Spleen (tissue), 11 donors: ENCODE results near the gene C19orf25. TPM values are rescaled to one million over a fixed set of nuclear protein-coding genes. Genes with fewer than 3 reads are reported as not detected.
A peak's percentile ranks its signal among the peaks of the same experiment; 100 is the strongest.

Experiments used
- DNase-seq: peaks from one replicate; pipeline ENCODE4 v3.0.0-alpha.2; 2020
- H3K27ac ChIP-seq, 8 donors: fragments of 200-600 bp; sonication (generic) in 7 of 8; 1 replicate in 4 of 8; 2 replicates in 4 of 8; pipeline versions ENCODE4 v1.5.0 to v1.8.0; 2016 to 2021; ENCODE audit warnings: inconsistent platforms in 4 of 8, mild to moderate bottlenecking in 4 of 8, moderate library complexity in 1 of 8
- H3K27me3 ChIP-seq, 7 donors: fragments of 200-600 bp; sonication (generic) in 6 of 7; replicated peaks in 1 of 7; 1 replicate in 4 of 7; 2 replicates in 3 of 7; pipeline versions ENCODE4 v1.5.0 to v1.8.0; 2016 to 2021; ENCODE audit warnings: inconsistent platforms in 3 of 7, mild to moderate bottlenecking in 1 of 7
- H3K36me3 ChIP-seq, 6 donors: fragments of 200-600 bp; sonication (generic) in 5 of 6; 1 replicate in 4 of 6; 2 replicates in 2 of 6; pipeline versions ENCODE4 v1.5.0 to v1.8.0; 2016 to 2021; ENCODE audit warnings: inconsistent platforms in 2 of 6
- H3K4me1 ChIP-seq, 6 donors: fragments of 200-600 bp; sonication (generic) in 5 of 6; 1 replicate in 3 of 6; 2 replicates in 3 of 6; pipeline versions ENCODE4 v1.5.0 to v1.8.0; 2016 to 2021; ENCODE audit warnings: inconsistent platforms in 3 of 6
- H3K4me3 ChIP-seq, 8 donors: fragments of 200-600 bp; sonication (generic) in 7 of 8; 1 replicate in 4 of 8; 2 replicates in 4 of 8; pipeline versions ENCODE4 v1.5.0 to v1.8.0; 2016 to 2021; ENCODE audit warnings: inconsistent platforms in 4 of 8, mild to moderate bottlenecking in 4 of 8, moderate library complexity in 2 of 8
- H3K9me3 ChIP-seq, 8 donors: fragments of 200-600 bp; sonication (generic) in 7 of 8; 1 replicate in 4 of 8; 2 replicates in 4 of 8; pipeline versions ENCODE4 v1.5.0 to v1.8.0; 2016 to 2021; ENCODE audit warnings: inconsistent platforms in 4 of 8
- CTCF ChIP-seq, 11 experiments: fragments of 200-600 bp in 7 of 11; fragments of 450-650 bp in 4 of 11; sonication (generic) in 4 of 11; IDR thresholded peaks in 8 of 11; conservative IDR thresholded peaks in 3 of 11; 1 replicate in 7 of 11; 2 replicates in 4 of 11; pipeline versions ENCODE4 v1.4.0 to v1.8.0; 2016 to 2021; ENCODE audit warnings: antibody characterized with exemption in 11 of 11, inconsistent platforms in 4 of 11, mild to moderate bottlenecking in 1 of 11
- POLR2A ChIP-seq, 3 donors: fragments of 450-650 bp; IDR thresholded peaks; one replicate each; pipeline ENCODE4 v1.5.1; 2017; ENCODE audit warnings: antibody characterized with exemption in 3 of 3, mild to moderate bottlenecking in 1 of 3
- POLR2AphosphoS5 ChIP-seq, 3 donors: sonication (generic); formaldehyde crosslinking; IDR thresholded peaks; one replicate each; pipeline ENCODE4 v1.5.1; 2017; ENCODE audit warnings: antibody characterized with exemption in 3 of 3
- WGBS, 5 donors: extraction: QIAGEN DNeasy Blood & Tissue Kit in 3 of 5; methylation state at CpG; one replicate each; pipeline versions ENCODE4 v1.1.5 to v1.1.7; 2013 to 2018; 5-methylcytosine and 5-hydroxymethylcytosine counted together
- intact Hi-C: fragments of 100-400 bp; cut with DNase I; formaldehyde crosslinking; loops from one replicate; pipeline ENCODE4 v1.15.0; 2023; ENCODE audit warnings: low total_unique reads
- polyA plus RNA-seq, 3 donors: library from polyadenylated mRNA; stranded (reverse); fragments of 200-250 nt; gene quantifications; one replicate each; pipeline ENCODE4 v1.2.1, GENCODE V29; 2013
- total RNA-seq, 7 donors: library from RNA; depleted of rRNA in 3 of 7; stranded (reverse); fragments of >200 nt in 3 of 7; fragmentation: NEBNext Ultra II Directional in 4 of 7; extraction: Animal tissue kit (Norgen Biotek cat#: 25700) in 4 of 7; gene quantifications; one replicate each; pipeline versions ENCODE4 v1.1.0 to v1.2.1, GENCODE V29; 2016 to 2021
- donor health status: healthy with polysubstance abuse.
- donor health status: DM: no; HTN: no; CAD: no; lungs with moderate emphysema.
- donor health status: DM: no; HTN: no; CAD: no.
- donor health status: Bipolar disorder and iron deficiency.
- donor health status: healthy.
- donor health status: DM: no; HTN: no; CAD: no.
- donor health status: DM: yes; HTN: yes; CAD: no.

The C19orf25 gene
- total and polyA plus RNA-seq, 10 donors, result 24.7 to 56.6 (median 39.5) TPM

- TF ChIP-seq CTCF (IDR thresholded peaks at IDR 0.05 in 8 of 11, conservative IDR thresholded peaks at IDR 0.05 in 3 of 11), result no peak
- no peak for TF ChIP-seq POLR2AphosphoS5 (IDR thresholded peaks at IDR 0.05)
- no peak for TF ChIP-seq POLR2A (IDR thresholded peaks at IDR 0.05)
- Histone ChIP-seq H3K27ac (no peak overlapping the region), H3K27me3 (peaks cover 21 to 85% (median 80%) of the 10 kb centered on the region in 7 donors), H3K36me3 (peaks cover 0 to 12% (median 0%) of the 10 kb centered on the region in 6 donors), H3K4me1 (peaks cover 50 to 77% (median 70%) of the 10 kb centered on the region in 6 donors), H3K9me3 (no peaks in the 10 kb centered on the region), H3K4me3 (peak overlapping the region in 4 of 8 donors; percentile 4 to 72 (median 46))
- intact Hi-C loops, result no loop called here
- DNase-seq, result peak; percentile 67
- WGBS, 5 donors, result 0 to 4% (median 3%) methylated on average over 6 to 92 of the region's 92 CpGs
Observed at GRCh38 chr19:1467490-1468273, 11.3 kb downstream of the C19orf25 start.

GRCh38 chr19:1467215-1467489 lies 11.9 kb downstream of the C19orf25 start:
- peaks cover 0 to 12% (median 0%) of the 10 kb centered on the region in 6 donors for H3K36me3 ChIP-seq
- peak overlapping the region in 3 of 8 donors; percentile 4 to 72 (median 50) for H3K4me3 ChIP-seq
- H3K4me1 ChIP-seq, result peaks cover 50 to 72% (median 68%) of the 10 kb centered on the region in 6 donors
- H3K27me3 ChIP-seq, result peaks cover 21 to 79% (median 75%) of the 10 kb centered on the region in 7 donors
- DNase-seq, result no peak
- no peak for TF ChIP-seq POLR2AphosphoS5 (IDR thresholded peaks at IDR 0.05)
- TF ChIP-seq POLR2A (IDR thresholded peaks at IDR 0.05), result no peak
- no peak for TF ChIP-seq CTCF (IDR thresholded peaks at IDR 0.05 in 8 of 11, conservative IDR thresholded peaks at IDR 0.05 in 3 of 11)
- WGBS, 5 donors, result 0 to 6% (median 4%) methylated on average over 3 to 36 of the region's 36 CpGs
- intact Hi-C loops, result no loop called here
- no peaks in the 10 kb centered on the region for H3K9me3 ChIP-seq
- H3K27ac ChIP-seq, result no peak overlapping the region

GRCh38 chr19:1466461-1467214 lies 12.4 kb downstream of the C19orf25 start:
- H3K4me1 ChIP-seq, result peaks cover 48 to 67% (median 63%) of the 10 kb centered on the region in 6 donors
- DNase-seq, result no peak
- no peak overlapping the region for H3K27ac ChIP-seq

More at GRCh38 chr19:1466461-1467214, 12.4 kb downstream of the C19orf25 start:
- WGBS, 5 donors, result 13 to 34% (median 27%) methylated on average over 18 to 70 of the region's 70 CpGs
- Histone ChIP-seq H3K4me3 (peak overlapping the region in 1 of 8 donors; percentile 72), H3K9me3 (no peaks in the 10 kb centered on the region), H3K27me3 (peaks cover 21 to 74% (median 70%) of the 10 kb centered on the region in 7 donors), H3K36me3 (peaks cover 0 to 16% (median 0%) of the 10 kb centered on the region in 6 donors)
- intact Hi-C loops, result no loop called here
- TF ChIP-seq POLR2A (IDR thresholded peaks at IDR 0.05) (no peak), CTCF (IDR thresholded peaks at IDR 0.05 in 8 of 11, conservative IDR thresholded peaks at IDR 0.05 in 3 of 11) (no peak), POLR2AphosphoS5 (IDR thresholded peaks at IDR 0.05) (no peak)
